ENCODE results near the gene SLC22A1.

Gene SLC22A1

DNA sequence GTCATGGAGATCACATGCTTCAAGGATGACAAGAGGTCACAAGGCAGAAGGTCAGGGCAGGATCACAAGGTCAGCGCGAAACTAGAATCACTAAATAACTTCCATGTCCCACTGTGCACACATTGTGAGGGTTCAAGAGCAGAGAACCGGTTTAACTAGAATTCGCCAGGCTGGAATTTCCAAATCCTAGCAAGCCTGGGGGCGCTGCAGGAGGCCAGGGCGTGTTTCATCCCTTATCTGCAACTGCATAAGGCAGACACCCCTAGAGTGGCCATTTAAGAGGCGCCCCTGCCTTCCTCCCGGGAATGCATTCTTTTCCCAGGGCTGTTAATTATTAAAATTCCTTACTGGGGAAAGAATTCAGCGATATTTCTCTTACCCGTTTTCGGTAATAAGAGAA is 40.2 kb upstream of the SLC22A1 start:
- no peaks in the 10 kb centered on the region; the same call in 1 of the 2 replicates for H3K36me3 ChIP-seq (ENCODE audit: insufficient read depth)

DNA sequence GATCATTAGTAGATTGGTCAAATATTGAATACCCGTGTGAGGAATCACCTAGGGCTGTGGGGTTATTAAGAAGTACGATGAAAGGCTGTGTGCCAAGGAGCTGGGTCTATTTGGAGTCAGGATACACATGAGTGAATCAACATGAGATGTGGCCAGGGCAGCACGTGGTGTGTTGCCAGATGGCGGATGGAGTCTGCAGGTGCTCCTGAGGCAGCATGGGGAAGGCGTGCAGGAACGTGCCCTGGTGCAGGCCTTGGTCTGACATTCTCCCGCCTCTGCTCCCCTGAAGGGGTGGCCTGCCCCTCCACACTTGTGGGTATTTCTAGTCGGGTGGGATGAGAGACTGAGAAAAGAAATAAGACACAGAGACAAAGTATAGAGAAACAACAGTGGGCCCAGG is 39.0 kb upstream of the SLC22A1 start:
- Histone ChIP-seq H3K79me2 (ENCODE audit: insufficient read depth, low read depth) (no peaks in the 10 kb centered on the region), H3K27ac (no peak overlapping the region), H3K9ac (no peak overlapping the region), H2AFZ (ENCODE audit: low read depth) (no peak overlapping the region), H3K27me3 (ENCODE audit: insufficient read depth, low read depth) (no peaks in the 10 kb centered on the region), H4K20me1 (ENCODE audit: insufficient read depth) (no peaks in the 10 kb centered on the region), H3K4me3 (IDR thresholded peaks at IDR 0.05; ENCODE audit: insufficient read depth, low read depth, low read length) (no peak overlapping the region), H3K36me3 (ENCODE audit: insufficient read depth) (no peaks in the 10 kb centered on the region; the same call in 1 of the 2 replicates), H3K4me1 (ENCODE audit: low read depth, poor library complexity, severe bottlenecking) (peaks cover 10% of the 10 kb centered on the region), H3K4me2 (no peak overlapping the region)
- TF ChIP-seq, protein P1, sequence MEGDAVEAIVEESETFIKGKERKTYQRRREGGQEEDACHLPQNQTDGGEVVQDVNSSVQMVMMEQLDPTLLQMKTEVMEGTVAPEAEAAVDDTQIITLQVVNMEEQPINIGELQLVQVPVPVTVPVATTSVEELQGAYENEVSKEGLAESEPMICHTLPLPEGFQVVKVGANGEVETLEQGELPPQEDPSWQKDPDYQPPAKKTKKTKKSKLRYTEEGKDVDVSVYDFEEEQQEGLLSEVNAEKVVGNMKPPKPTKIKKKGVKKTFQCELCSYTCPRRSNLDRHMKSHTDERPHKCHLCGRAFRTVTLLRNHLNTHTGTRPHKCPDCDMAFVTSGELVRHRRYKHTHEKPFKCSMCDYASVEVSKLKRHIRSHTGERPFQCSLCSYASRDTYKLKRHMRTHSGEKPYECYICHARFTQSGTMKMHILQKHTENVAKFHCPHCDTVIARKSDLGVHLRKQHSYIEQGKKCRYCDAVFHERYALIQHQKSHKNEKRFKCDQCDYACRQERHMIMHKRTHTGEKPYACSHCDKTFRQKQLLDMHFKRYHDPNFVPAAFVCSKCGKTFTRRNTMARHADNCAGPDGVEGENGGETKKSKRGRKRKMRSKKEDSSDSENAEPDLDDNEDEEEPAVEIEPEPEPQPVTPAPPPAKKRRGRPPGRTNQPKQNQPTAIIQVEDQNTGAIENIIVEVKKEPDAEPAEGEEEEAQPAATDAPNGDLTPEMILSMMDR (conservative IDR thresholded peaks at IDR 0.05; ENCODE audit: low read depth, low read length), result no peak

More for the DNA sequence above, 40.2 kb upstream of the SLC22A1 start:
- H2AFZ ChIP-seq (ENCODE audit: low read depth), result no peak overlapping the region
- H4K20me1 ChIP-seq (ENCODE audit: insufficient read depth), result no peaks in the 10 kb centered on the region
- no peak overlapping the region for H3K9ac ChIP-seq
- no peaks in the 10 kb centered on the region for H3K79me2 ChIP-seq (ENCODE audit: insufficient read depth, low read depth)
- no peak overlapping the region for H3K4me2 ChIP-seq
- H3K4me1 ChIP-seq (ENCODE audit: low read depth, poor library complexity, severe bottlenecking), result peaks cover 3% of the 10 kb centered on the region
- TF ChIP-seq, protein P1 (conservative IDR thresholded peaks at IDR 0.05; ENCODE audit: low read depth, low read length), result no peak
- no peak overlapping the region for H3K27ac ChIP-seq
- no peaks in the 10 kb centered on the region for H3K27me3 ChIP-seq (ENCODE audit: insufficient read depth, low read depth)
- H3K4me3 ChIP-seq (IDR thresholded peaks at IDR 0.05; ENCODE audit: insufficient read depth, low read depth, low read length), result no peak overlapping the region

DNA sequence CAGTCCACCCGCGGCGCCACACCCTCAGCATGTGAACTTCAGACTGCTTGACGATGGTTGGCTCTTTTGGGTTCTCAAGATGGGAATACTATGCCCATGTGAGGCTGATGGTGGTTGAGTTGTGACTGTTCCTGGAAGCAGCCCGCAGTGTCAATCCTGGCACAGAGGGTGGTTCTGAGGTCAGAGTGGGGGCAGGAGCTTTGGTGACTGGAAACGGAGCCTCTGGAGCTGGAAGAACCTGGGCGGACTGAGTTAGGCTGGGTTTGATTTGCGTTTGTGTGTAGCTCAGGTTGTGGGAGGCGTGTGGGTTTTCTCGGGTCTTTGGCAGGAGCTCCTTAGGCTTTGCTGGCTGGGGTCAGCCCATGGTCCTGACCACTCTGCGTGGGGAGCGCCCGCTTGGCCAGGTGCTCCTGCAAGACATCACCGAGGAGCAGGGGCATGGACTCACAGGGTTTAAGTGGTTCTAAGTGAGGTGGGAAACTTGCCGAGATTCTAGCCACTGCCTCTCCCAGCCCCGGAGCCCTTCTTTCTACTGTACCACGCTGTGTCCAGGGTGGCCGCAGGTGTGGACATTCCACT is 37.3 kb upstream of the SLC22A1 start:
- Histone ChIP-seq H3K4me2 (no peak overlapping the region), H3K79me2 (ENCODE audit: insufficient read depth, low read depth) (no peaks in the 10 kb centered on the region), H3K4me1 (ENCODE audit: low read depth, poor library complexity, severe bottlenecking) (peaks cover 10% of the 10 kb centered on the region), H4K20me1 (ENCODE audit: insufficient read depth) (no peaks in the 10 kb centered on the region), H2AFZ (ENCODE audit: low read depth) (no peak overlapping the region), H3K9ac (no peak overlapping the region), H3K27ac (no peak overlapping the region), H3K36me3 (ENCODE audit: insufficient read depth) (peaks cover 4% of the 10 kb centered on the region), H3K4me3 (IDR thresholded peaks at IDR 0.05; ENCODE audit: insufficient read depth, low read depth, low read length) (no peak overlapping the region), H3K27me3 (ENCODE audit: insufficient read depth, low read depth) (no peaks in the 10 kb centered on the region)
- TF ChIP-seq, protein P1 (conservative IDR thresholded peaks at IDR 0.05; ENCODE audit: low read depth, low read length), result no peak

DNA sequence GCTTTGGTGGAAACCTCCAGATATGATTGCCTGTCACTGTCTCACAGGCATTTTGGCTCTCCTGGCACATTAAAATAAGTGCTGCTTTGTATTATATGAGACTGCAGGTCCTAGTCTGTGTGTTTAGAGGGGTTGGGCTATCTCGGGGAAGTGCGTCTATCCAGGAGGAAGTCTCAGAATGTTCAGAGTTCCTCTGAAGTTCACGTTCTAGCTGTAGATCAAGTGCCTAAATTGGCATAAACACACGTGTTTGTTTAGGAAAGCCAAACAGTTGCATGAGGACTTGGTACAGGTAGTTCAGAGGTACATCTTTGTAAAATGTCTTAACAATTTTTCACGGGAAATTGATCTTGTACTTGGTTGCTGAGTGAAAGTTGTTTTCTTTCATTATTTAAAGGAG is 36.4 kb upstream of the SLC22A1 start:
- Histone ChIP-seq H4K20me1 (ENCODE audit: insufficient read depth) (no peaks in the 10 kb centered on the region), H3K36me3 (ENCODE audit: insufficient read depth) (peaks cover 6% of the 10 kb centered on the region; the same call in 1 of the 2 replicates), H3K79me2 (ENCODE audit: insufficient read depth, low read depth) (no peaks in the 10 kb centered on the region), H3K4me1 (ENCODE audit: low read depth, poor library complexity, severe bottlenecking) (peaks cover 10% of the 10 kb centered on the region), H3K27me3 (ENCODE audit: insufficient read depth, low read depth) (no peaks in the 10 kb centered on the region), H3K9ac (no peak overlapping the region), H3K4me3 (IDR thresholded peaks at IDR 0.05; ENCODE audit: insufficient read depth, low read depth, low read length) (no peak overlapping the region), H3K27ac (no peak overlapping the region), H3K4me2 (no peak overlapping the region), H2AFZ (ENCODE audit: low read depth) (no peak overlapping the region)
- TF ChIP-seq, protein P1 (conservative IDR thresholded peaks at IDR 0.05; ENCODE audit: low read depth, low read length), result no peak
